Measurements from ENCODE around the gene KLHL15.

DNA sequence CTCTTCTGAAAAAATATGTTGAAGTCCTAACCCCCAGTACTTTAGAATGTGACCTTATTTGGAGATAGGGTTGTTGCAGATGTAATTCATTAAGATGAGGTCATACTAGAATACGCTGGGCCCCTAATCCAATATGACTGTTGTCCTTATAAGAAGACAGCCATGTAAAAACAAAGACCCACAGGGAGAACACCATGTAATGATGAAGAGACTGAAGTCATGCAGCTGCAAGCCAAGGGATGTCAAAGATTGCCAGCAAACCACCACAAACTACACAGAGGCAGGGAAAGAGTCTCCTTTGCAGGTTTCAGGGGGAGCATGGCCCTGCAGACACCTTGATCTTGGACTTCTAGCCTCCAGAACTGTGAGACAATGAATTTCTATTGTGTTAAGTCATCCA, 81.8 kb downstream of the KLHL15 start:
- TF ChIP-seq, protein P1, sequence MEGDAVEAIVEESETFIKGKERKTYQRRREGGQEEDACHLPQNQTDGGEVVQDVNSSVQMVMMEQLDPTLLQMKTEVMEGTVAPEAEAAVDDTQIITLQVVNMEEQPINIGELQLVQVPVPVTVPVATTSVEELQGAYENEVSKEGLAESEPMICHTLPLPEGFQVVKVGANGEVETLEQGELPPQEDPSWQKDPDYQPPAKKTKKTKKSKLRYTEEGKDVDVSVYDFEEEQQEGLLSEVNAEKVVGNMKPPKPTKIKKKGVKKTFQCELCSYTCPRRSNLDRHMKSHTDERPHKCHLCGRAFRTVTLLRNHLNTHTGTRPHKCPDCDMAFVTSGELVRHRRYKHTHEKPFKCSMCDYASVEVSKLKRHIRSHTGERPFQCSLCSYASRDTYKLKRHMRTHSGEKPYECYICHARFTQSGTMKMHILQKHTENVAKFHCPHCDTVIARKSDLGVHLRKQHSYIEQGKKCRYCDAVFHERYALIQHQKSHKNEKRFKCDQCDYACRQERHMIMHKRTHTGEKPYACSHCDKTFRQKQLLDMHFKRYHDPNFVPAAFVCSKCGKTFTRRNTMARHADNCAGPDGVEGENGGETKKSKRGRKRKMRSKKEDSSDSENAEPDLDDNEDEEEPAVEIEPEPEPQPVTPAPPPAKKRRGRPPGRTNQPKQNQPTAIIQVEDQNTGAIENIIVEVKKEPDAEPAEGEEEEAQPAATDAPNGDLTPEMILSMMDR (IDR thresholded peaks at IDR 0.05) = no peak
- TF ChIP-seq ELF4 (CRISPR knock-in tag; IDR thresholded peaks at IDR 0.05; ENCODE audit: low read depth) (no peak), ZNF121 (CRISPR knock-in tag; IDR thresholded peaks at IDR 0.05) (no peak), NR2C2 (CRISPR knock-in tag; IDR thresholded peaks at IDR 0.05) (no peak), CREB1 (CRISPR knock-in tag; IDR thresholded peaks at IDR 0.05) (no peak)
- TF ChIP-seq, protein P2, sequence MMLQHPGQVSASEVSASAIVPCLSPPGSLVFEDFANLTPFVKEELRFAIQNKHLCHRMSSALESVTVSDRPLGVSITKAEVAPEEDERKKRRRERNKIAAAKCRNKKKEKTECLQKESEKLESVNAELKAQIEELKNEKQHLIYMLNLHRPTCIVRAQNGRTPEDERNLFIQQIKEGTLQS (CRISPR knock-in tag; conservative IDR thresholded peaks at IDR 0.05) = no peak
- TF ChIP-seq, protein P3, sequence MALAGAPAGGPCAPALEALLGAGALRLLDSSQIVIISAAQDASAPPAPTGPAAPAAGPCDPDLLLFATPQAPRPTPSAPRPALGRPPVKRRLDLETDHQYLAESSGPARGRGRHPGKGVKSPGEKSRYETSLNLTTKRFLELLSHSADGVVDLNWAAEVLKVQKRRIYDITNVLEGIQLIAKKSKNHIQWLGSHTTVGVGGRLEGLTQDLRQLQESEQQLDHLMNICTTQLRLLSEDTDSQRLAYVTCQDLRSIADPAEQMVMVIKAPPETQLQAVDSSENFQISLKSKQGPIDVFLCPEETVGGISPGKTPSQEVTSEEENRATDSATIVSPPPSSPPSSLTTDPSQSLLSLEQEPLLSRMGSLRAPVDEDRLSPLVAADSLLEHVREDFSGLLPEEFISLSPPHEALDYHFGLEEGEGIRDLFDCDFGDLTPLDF (CRISPR knock-in tag; IDR thresholded peaks at IDR 0.05) = no peak

Measured in WTC11 (cell line).